Loucy (cell line): ENCODE measurements around the gene PAPOLG.

Experiments
- H2AFZ ChIP-seq: fragments of 200-600 bp; sonication (generic); 2 replicates; pipeline ENCODE4 v1.6.0; 2016; ENCODE audit warnings: antibody characterized with exemption, mild to moderate bottlenecking, low read length, moderate library complexity
- H3F3A ChIP-seq: fragments of 200-600 bp; 2 replicates; pipeline ENCODE4 v1.6.0; 2016; ENCODE audit warnings: antibody characterized with exemption, low read depth, mild to moderate bottlenecking
- H3K27me3 ChIP-seq: fragments of 200-600 bp; sonication (generic); 2 replicates; pipeline ENCODE4 v1.6.1; 2014; ENCODE audit warnings: low read length, mild to moderate bottlenecking; ENCODE audit not compliant: insufficient read depth, poor library complexity, severe bottlenecking
- H3K36me3 ChIP-seq: fragments of 200-600 bp; sonication (generic); 2 replicates; pipeline ENCODE4 v1.6.1; 2016; ENCODE audit warnings: low read length; ENCODE audit not compliant: insufficient read depth
- H3K4me1 ChIP-seq: fragments of 200-600 bp; sonication (generic); 2 replicates; pipeline ENCODE4 v1.5.1; 2014; ENCODE audit warnings: low read length, mild to moderate bottlenecking; ENCODE audit not compliant: insufficient read depth, poor library complexity, severe bottlenecking
- H3K4me2 ChIP-seq: fragments of 200-600 bp; sonication (generic); 2 replicates; pipeline ENCODE4 v1.6.0; 2014; ENCODE audit warnings: antibody characterized with exemption, low read length, low read depth, mild to moderate bottlenecking; ENCODE audit not compliant: poor library complexity, severe bottlenecking
- H3K4me3 ChIP-seq: fragments of 200-600 bp; sonication (generic); 2 replicates; pipeline ENCODE4 v1.5.1; 2014; ENCODE audit warnings: low read length, mild to moderate bottlenecking, mixed read lengths; ENCODE audit not compliant: poor library complexity, severe bottlenecking
- H3K79me2 ChIP-seq: fragments of 200-600 bp; sonication (generic); 2 replicates; pipeline ENCODE4 v1.6.1; 2014; ENCODE audit warnings: low read length; ENCODE audit not compliant: insufficient read depth
- H3K9ac ChIP-seq: fragments of 200-600 bp; sonication (generic); 2 replicates; pipeline ENCODE4 v1.6.0; 2014; ENCODE audit warnings: mild to moderate bottlenecking, low read depth, low read length, moderate library complexity; ENCODE audit not compliant: poor library complexity, severe bottlenecking
- H3K9me2 ChIP-seq: fragments of 200-600 bp; sonication (generic); replicated peaks from 2 replicates; pipeline ENCODE4 v1.6.1; 2016; ENCODE audit warnings: low read depth, low read length, mixed read lengths
- H3K9me3 ChIP-seq: fragments of 200-600 bp; sonication (generic); 2 replicates; pipeline ENCODE4 v1.6.1; 2014; ENCODE audit warnings: mild to moderate bottlenecking, antibody characterized with exemption, low read length, low read depth; ENCODE audit not compliant: insufficient read depth
- H4K20me1 ChIP-seq: fragments of 200-600 bp; sonication (generic); 2 replicates; pipeline ENCODE4 v1.6.0; 2014; ENCODE audit warnings: antibody characterized with exemption, low read length, mild to moderate bottlenecking; ENCODE audit not compliant: insufficient read depth, poor library complexity, severe bottlenecking
- EZH2phosphoT487 ChIP-seq: fragments of 200-600 bp; IDR thresholded peaks from 2 replicates; pipeline ENCODE4 v1.6.1; 2018; ENCODE audit warnings: antibody characterized with exemption, mild to moderate bottlenecking, moderate library complexity, borderline replicate concordance
- TF ChIP-seq, protein P1 (sequence below): fragments of 200-600 bp; sonication (generic); conservative IDR thresholded peaks from 2 replicates; pipeline ENCODE4 v1.5.1; 2014; ENCODE audit warnings: mild to moderate bottlenecking, antibody characterized with exemption, low read length

The PAPOLG gene

GRCh38 chr2:60822987-60823386 is 66.9 kb downstream of the PAPOLG start:
- Histone ChIP-seq H3K9ac (no peak overlapping the region), H3K4me3 (no peak overlapping the region)
- TF ChIP-seq, protein P1, sequence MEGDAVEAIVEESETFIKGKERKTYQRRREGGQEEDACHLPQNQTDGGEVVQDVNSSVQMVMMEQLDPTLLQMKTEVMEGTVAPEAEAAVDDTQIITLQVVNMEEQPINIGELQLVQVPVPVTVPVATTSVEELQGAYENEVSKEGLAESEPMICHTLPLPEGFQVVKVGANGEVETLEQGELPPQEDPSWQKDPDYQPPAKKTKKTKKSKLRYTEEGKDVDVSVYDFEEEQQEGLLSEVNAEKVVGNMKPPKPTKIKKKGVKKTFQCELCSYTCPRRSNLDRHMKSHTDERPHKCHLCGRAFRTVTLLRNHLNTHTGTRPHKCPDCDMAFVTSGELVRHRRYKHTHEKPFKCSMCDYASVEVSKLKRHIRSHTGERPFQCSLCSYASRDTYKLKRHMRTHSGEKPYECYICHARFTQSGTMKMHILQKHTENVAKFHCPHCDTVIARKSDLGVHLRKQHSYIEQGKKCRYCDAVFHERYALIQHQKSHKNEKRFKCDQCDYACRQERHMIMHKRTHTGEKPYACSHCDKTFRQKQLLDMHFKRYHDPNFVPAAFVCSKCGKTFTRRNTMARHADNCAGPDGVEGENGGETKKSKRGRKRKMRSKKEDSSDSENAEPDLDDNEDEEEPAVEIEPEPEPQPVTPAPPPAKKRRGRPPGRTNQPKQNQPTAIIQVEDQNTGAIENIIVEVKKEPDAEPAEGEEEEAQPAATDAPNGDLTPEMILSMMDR, result no peak
- TF ChIP-seq EZH2phosphoT487, result no peak

GRCh38 chr2:60823694-60824305 is 67.7 kb downstream of the PAPOLG start:
- TF ChIP-seq EZH2phosphoT487, result no peak
- TF ChIP-seq, protein P1, result no peak
- Histone ChIP-seq H3K4me1 (no peaks in the 10 kb centered on the region), H4K20me1 (no peaks in the 10 kb centered on the region), H3K9ac (no peak overlapping the region), H2AFZ (no peak overlapping the region), H3K79me2 (no peaks in the 10 kb centered on the region), H3K36me3 (no peaks in the 10 kb centered on the region), H3K4me2 (no peak overlapping the region), H3K4me3 (no peak overlapping the region), H3K9me3 (no peaks in the 10 kb centered on the region), H3K27me3 (no peaks in the 10 kb centered on the region), H3F3A (no peaks in the 10 kb centered on the region), H3K9me2 (no peaks in the 10 kb centered on the region)

More at GRCh38 chr2:60822987-60823386, 66.9 kb downstream of the PAPOLG start:
- H4K20me1 ChIP-seq, result no peaks in the 10 kb centered on the region
- H3K36me3 ChIP-seq, result no peaks in the 10 kb centered on the region
- H3K79me2 ChIP-seq, result no peaks in the 10 kb centered on the region
- H3K4me2 ChIP-seq, result no peak overlapping the region
- H3F3A ChIP-seq, result no peaks in the 10 kb centered on the region
- peaks cover 2% of the 10 kb centered on the region for H3K4me1 ChIP-seq
- H3K9me3 ChIP-seq, result no peaks in the 10 kb centered on the region
- H2AFZ ChIP-seq, result no peak overlapping the region
- H3K9me2 ChIP-seq, result no peaks in the 10 kb centered on the region
- no peaks in the 10 kb centered on the region for H3K27me3 ChIP-seq

DNA sequence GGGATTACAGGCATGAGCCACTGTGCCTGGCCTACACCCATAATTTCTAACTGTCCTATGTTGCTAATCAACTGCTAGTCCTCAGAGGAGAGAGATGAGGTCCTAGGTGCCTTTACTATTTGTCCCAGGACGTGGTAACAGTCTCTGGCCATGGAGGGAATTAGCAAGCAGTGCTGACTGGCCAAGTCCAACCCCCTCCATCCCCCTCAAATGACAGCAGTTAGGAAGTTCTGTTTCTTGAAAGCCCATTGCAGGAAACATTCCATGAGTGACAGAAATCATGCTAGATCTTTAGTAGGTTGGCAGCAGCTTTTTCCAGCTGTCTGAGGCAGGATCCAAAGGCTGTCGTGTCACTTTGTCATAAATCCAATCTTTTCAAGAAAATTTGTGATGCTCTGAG is 69.6 kb downstream of the PAPOLG start:
- Histone ChIP-seq H3K9ac (no peak overlapping the region), H3K9me3 (no peaks in the 10 kb centered on the region), H3K79me2 (no peaks in the 10 kb centered on the region), H3K9me2 (no peaks in the 10 kb centered on the region), H3K4me2 (no peak overlapping the region), H4K20me1 (no peaks in the 10 kb centered on the region), H3K4me3 (no peak overlapping the region), H3K4me1 (no peaks in the 10 kb centered on the region), H3F3A (no peaks in the 10 kb centered on the region), H2AFZ (no peak overlapping the region), H3K27me3 (no peaks in the 10 kb centered on the region), H3K36me3 (no peaks in the 10 kb centered on the region)
- TF ChIP-seq, protein P1, result no peak
- no peak for TF ChIP-seq EZH2phosphoT487
